ENCODE results near the gene DLEC1. TPM values are rescaled to one million over a fixed set of nuclear protein-coding genes. Genes with fewer than 3 reads are reported as not detected.

The DLEC1 gene
- total RNA-seq, 4 donors from 2014 or later, result 0.19 to 0.42 (median 0.37) TPM

- no peak overlapping the region for H3K27ac ChIP-seq (replicated peaks in 1 of 4)
- H3K4me3 ChIP-seq, result no peak overlapping the region
- H3K4me1 ChIP-seq, result peaks cover 10 to 22% (median 20%) of the 10 kb centered on the region in 4 donors
- intact Hi-C loops (cut with DNase I), result no loop called here
- H3K27me3 ChIP-seq, result no peaks in the 10 kb centered on the region
- no peak for TF ChIP-seq CTCF (IDR thresholded peaks at IDR 0.05)
- H3K36me3 ChIP-seq, result peaks cover 0 to 26% (median 18%) of the 10 kb centered on the region in 4 donors
- WGBS, result 90% methylated on average over 1 of the region's 3 CpGs
- DNase-seq (ENCODE audit: extremely low spot score), result no peak
- H3K9me3 ChIP-seq, result peaks cover 0 to 5% (median 0%) of the 10 kb centered on the region in 4 donors
Measured at GRCh38 chr3:38143511-38143910, 104.5 kb downstream of the DLEC1 start.

GRCh38 chr3:38146504-38146903 lies 107.5 kb downstream of the DLEC1 start:
- no peaks in the 10 kb centered on the region for H3K4me1 ChIP-seq
- no peak for TF ChIP-seq EP300 (IDR thresholded peaks at IDR 0.05)
- TF ChIP-seq POLR2AphosphoS5 (IDR thresholded peaks at IDR 0.05), result no peak
- no peak for TF ChIP-seq POLR2A (IDR thresholded peaks at IDR 0.05; ENCODE audit: low read depth)
- no peak for TF ChIP-seq CTCF (IDR thresholded peaks at IDR 0.05)
- H3K9me3 ChIP-seq, result peaks cover 0 to 5% (median 0%) of the 10 kb centered on the region in 4 donors
- no peak for DNase-seq (ENCODE audit: extremely low spot score)
- H3K4me3 ChIP-seq, result no peak overlapping the region
- intact Hi-C loops (cut with DNase I), result no loop called here
- peaks cover 0 to 13% (median 9%) of the 10 kb centered on the region in 4 donors for H3K36me3 ChIP-seq
- no peaks in the 10 kb centered on the region for H3K27me3 ChIP-seq
- WGBS, result 85% methylated on average over 2 of the region's 2 CpGs
- no peak overlapping the region for H3K27ac ChIP-seq (replicated peaks in 1 of 4)

- no peaks in the 10 kb centered on the region for H3K4me1 ChIP-seq
- peaks cover 0 to 4% (median under 1%) of the 10 kb centered on the region in 4 donors for H3K36me3 ChIP-seq
- no peak for DNase-seq (ENCODE audit: extremely low spot score)
- H3K4me3 ChIP-seq, result no peak overlapping the region
- H3K27me3 ChIP-seq, result no peaks in the 10 kb centered on the region
- intact Hi-C loops (cut with DNase I), result no loop called here
- WGBS, result 75% methylated on average over 3 of the region's 3 CpGs
- no peak for TF ChIP-seq EP300 (IDR thresholded peaks at IDR 0.05)
- no peak for TF ChIP-seq POLR2AphosphoS5 (IDR thresholded peaks at IDR 0.05)
- no peak for TF ChIP-seq POLR2A (IDR thresholded peaks at IDR 0.05; ENCODE audit: low read depth)
- TF ChIP-seq CTCF (IDR thresholded peaks at IDR 0.05), result no peak
- peaks cover 0 to 5% (median 0%) of the 10 kb centered on the region in 4 donors for H3K9me3 ChIP-seq
- no peak overlapping the region for H3K27ac ChIP-seq (replicated peaks in 1 of 4)
Measured at GRCh38 chr3:38147421-38147820, 108.4 kb downstream of the DLEC1 start.

GRCh38 chr3:38148311-38148882 lies 109.4 kb downstream of the DLEC1 start:
- Histone ChIP-seq H3K4me3 (no peak overlapping the region), H3K4me1 (no peaks in the 10 kb centered on the region), H3K27ac (replicated peaks in 1 of 4) (peak overlapping the region in 1 of 4 donors; percentile 2), H3K9me3 (peaks cover 0 to 5% (median 0%) of the 10 kb centered on the region in 4 donors), H3K36me3 (no peaks in the 10 kb centered on the region), H3K27me3 (no peaks in the 10 kb centered on the region)
- intact Hi-C loops (cut with DNase I), result no loop called here
- no peak for TF ChIP-seq CTCF (IDR thresholded peaks at IDR 0.05)
- no peak for TF ChIP-seq EP300 (IDR thresholded peaks at IDR 0.05)
- no peak for TF ChIP-seq POLR2A (IDR thresholded peaks at IDR 0.05; ENCODE audit: low read depth)
- TF ChIP-seq POLR2AphosphoS5 (IDR thresholded peaks at IDR 0.05), result no peak
- 70% methylated on average over 5 of the region's 5 CpGs for WGBS
- DNase-seq (ENCODE audit: extremely low spot score), result no peak

- Histone ChIP-seq H3K4me1 (no peaks in the 10 kb centered on the region), H3K27ac (replicated peaks in 1 of 4) (no peak overlapping the region), H3K27me3 (no peaks in the 10 kb centered on the region), H3K4me3 (no peak overlapping the region), H3K36me3 (no peaks in the 10 kb centered on the region), H3K9me3 (peaks cover 0 to 5% (median 0%) of the 10 kb centered on the region in 4 donors)
- TF ChIP-seq POLR2AphosphoS5 (IDR thresholded peaks at IDR 0.05) (no peak), CTCF (IDR thresholded peaks at IDR 0.05) (no peak), POLR2A (IDR thresholded peaks at IDR 0.05; ENCODE audit: low read depth) (no peak), EP300 (IDR thresholded peaks at IDR 0.05) (no peak)
- DNase-seq (ENCODE audit: extremely low spot score), result peak; percentile 78
- WGBS, result 68% methylated on average over 3 of the region's 3 CpGs
- intact Hi-C loops (cut with DNase I), result no loop called here
Measured at GRCh38 chr3:38149708-38150107, 110.7 kb downstream of the DLEC1 start.

Measured in esophagus muscularis mucosa (tissue), 4 donors.